H1 (cell line): ENCODE measurements around the gene KCP. TPM values are rescaled to one million over a fixed set of nuclear protein-coding genes. Genes with fewer than 3 reads are reported as not detected.
A peak's percentile ranks its signal among the peaks of the same experiment; 100 is the strongest.

Experiments used
- CTCF ChIA-PET: fragments of 300-600 bp; sonication (Branson Sonifier 250); formaldehyde crosslinking; loops from one replicate; lab custom pipeline; 2021; ENCODE audit not compliant: partially characterized antibody; lab: Charles Lee
- POLR2A ChIA-PET: fragments of 300-600 bp; sonication (Branson Sonifier 250); formaldehyde crosslinking; loops from one replicate; lab custom pipeline; 2021; ENCODE audit warnings: inconsistent platforms; ENCODE audit not compliant: partially characterized antibody; lab: Charles Lee
- DNase-seq, 2 experiments: peaks; one replicate each; pipeline versions ENCODE4 v3.0.0 to v3.0.0-alpha.2; 2010 to 2022; ENCODE audit warnings: low spot score in 2 of 2, low read depth in 1 of 2, mixed read lengths in 1 of 2
- FAIRE-seq: peaks from 2 replicates; lab custom pipeline; 2011; peaks lifted over from hg19 to GRCh38; lab: Jason Lieb, UNC
- H2AFZ ChIP-seq: 2 replicates; pipeline ENCODE4 v1.8.1; 2012; ENCODE audit warnings: low read length, inconsistent platforms
- H2AK5ac ChIP-seq: 2 replicates; pipeline ENCODE4 v1.6.1; 2013; ENCODE audit warnings: low read depth, low read length
- H2BK120ac ChIP-seq: replicated peaks from 2 replicates; pipeline ENCODE3; 2013; ENCODE audit warnings: low read depth, low read length, inconsistent platforms
- H2BK12ac ChIP-seq: 2 replicates; pipeline ENCODE4 v1.6.1; 2013; ENCODE audit warnings: low read depth, low read length
- H2BK15ac ChIP-seq: 2 replicates; pipeline ENCODE4 v1.6.1; 2013; ENCODE audit warnings: low read length
- H2BK20ac ChIP-seq: 2 replicates; pipeline ENCODE4 v1.6.1; 2013; ENCODE audit warnings: low read length
- H2BK5ac ChIP-seq: 2 replicates; pipeline ENCODE4 v1.6.1; 2013; ENCODE audit warnings: low read depth, low read length
- H3K14ac ChIP-seq: 2 replicates; pipeline ENCODE4 v1.6.1; 2013; ENCODE audit warnings: inconsistent platforms; ENCODE audit not compliant: insufficient read length
- H3K18ac ChIP-seq: 2 replicates; pipeline ENCODE4 v1.6.1; 2013; ENCODE audit warnings: low read length; ENCODE audit errors: extremely low read depth
- H3K23ac ChIP-seq: 2 replicates; pipeline ENCODE4 v1.6.1; 2013; ENCODE audit warnings: inconsistent platforms; ENCODE audit not compliant: insufficient read length
- H3K23me2 ChIP-seq: 2 replicates; pipeline ENCODE4 v1.6.1; 2013; ENCODE audit warnings: low read depth, low read length
- H3K27ac ChIP-seq: 2 replicates; pipeline ENCODE4 v1.6.1; 2011; ENCODE audit warnings: low read depth, low read length, inconsistent platforms
- H3K27me3 ChIP-seq, 4 experiments: replicated peaks in 1 of 4; 1 replicate in 1 of 4; 2 replicates in 3 of 4; pipeline versions ENCODE4 v1.6.1 to v1.8.1; 2011 to 2013; ENCODE audit warnings: low read length in 3 of 4, mild to moderate bottlenecking in 3 of 4, inconsistent platforms in 2 of 4, mixed read lengths in 2 of 4, moderate library complexity in 1 of 4; ENCODE audit not compliant: control insufficient read depth in 3 of 4, insufficient read depth in 3 of 4; ENCODE audit errors: extremely low read depth in 1 of 4
- H3K36me3 ChIP-seq, 4 experiments: 2 replicates each; pipeline versions ENCODE4 v1.6.1 to v1.8.1; 2011 to 2013; ENCODE audit warnings: mild to moderate bottlenecking in 4 of 4, low read length in 3 of 4, moderate library complexity in 2 of 4, control low read depth in 1 of 4, inconsistent platforms in 1 of 4; ENCODE audit not compliant: insufficient read depth in 4 of 4, control insufficient read depth in 2 of 4
- H3K4ac ChIP-seq: replicated peaks from 2 replicates; pipeline ENCODE3; 2013; ENCODE audit warnings: low read length, low read depth, mixed read lengths, inconsistent platforms; ENCODE audit not compliant: insufficient read length
- H3K4me1 ChIP-seq, 4 experiments: replicated peaks in 1 of 4; 1 replicate in 1 of 4; 2 replicates in 3 of 4; pipeline versions ENCODE4 v1.6.1 to v1.8.1; 2011 to 2013; ENCODE audit warnings: low read length in 3 of 4, inconsistent platforms in 2 of 4, mixed read lengths in 1 of 4; ENCODE audit not compliant: insufficient read depth in 4 of 4, control insufficient read depth in 3 of 4
- H3K4me2 ChIP-seq, 2 experiments: 2 replicates each; pipeline versions ENCODE4 v1.6.1 to v1.8.1; 2011 to 2013; ENCODE audit warnings: low read depth in 2 of 2, low read length in 2 of 2, control low read depth in 1 of 2, inconsistent platforms in 1 of 2, mild to moderate bottlenecking in 1 of 2; ENCODE audit not compliant: insufficient read depth in 1 of 2
- H3K4me3 ChIP-seq, 4 experiments: fragments of 200-600, 300-600 bp in 1 of 4; sonication (generic), shearing (Covaris generic), sonication (Bioruptor Twin) in 1 of 4; 2 replicates each; pipeline versions ENCODE4 v1.5.1 to v1.8.1; 2011 to 2016; ENCODE audit warnings: low read length in 4 of 4, low read depth in 3 of 4, control low read depth in 2 of 4, inconsistent platforms in 2 of 4, mild to moderate bottlenecking in 2 of 4, mixed read lengths in 1 of 4, moderate library complexity in 1 of 4; ENCODE audit not compliant: insufficient read depth in 2 of 4; ENCODE audit errors: extremely low read depth in 1 of 4
- H3K56ac ChIP-seq: replicated peaks from 2 replicates; pipeline ENCODE3; 2013; ENCODE audit warnings: low read depth, mild to moderate bottlenecking, mixed read lengths, low read length, inconsistent platforms; ENCODE audit not compliant: insufficient read length
- H3K79me1 ChIP-seq: 2 replicates; pipeline ENCODE4 v1.6.1; 2013; ENCODE audit warnings: low read depth, low read length, control low read depth
- H3K79me2 ChIP-seq, 2 experiments: 2 replicates each; pipeline versions ENCODE4 v1.6.1 to v1.8.1; 2012 to 2013; ENCODE audit warnings: low read length in 2 of 2, mild to moderate bottlenecking in 2 of 2, inconsistent platforms in 1 of 2; ENCODE audit not compliant: insufficient read depth in 2 of 2, control insufficient read depth in 1 of 2
- H3K9ac ChIP-seq, 4 experiments: replicated peaks in 1 of 4; 1 replicate in 1 of 4; 2 replicates in 3 of 4; pipeline versions ENCODE4 v1.6.1 to v1.8.1; 2011 to 2013; ENCODE audit warnings: low read depth in 3 of 4, low read length in 3 of 4, control low read depth in 2 of 4, mild to moderate bottlenecking in 2 of 4, moderate library complexity in 2 of 4, inconsistent platforms in 1 of 4; ENCODE audit errors: extremely low read depth in 1 of 4
- H3K9me3 ChIP-seq, 2 experiments: 2 replicates each; pipeline versions ENCODE4 v1.6.1 to v1.8.1; 2012 to 2013; ENCODE audit warnings: mild to moderate bottlenecking in 2 of 2, moderate library complexity in 2 of 2, control low read depth in 1 of 2, inconsistent platforms in 1 of 2, low read depth in 1 of 2, low read length in 1 of 2, mixed read lengths in 1 of 2; ENCODE audit not compliant: insufficient read depth in 2 of 2
- H4K20me1 ChIP-seq, 2 experiments: replicated peaks in 1 of 2; 2 replicates each; pipeline versions ENCODE3 to v1.8.1; 2011 to 2013; ENCODE audit warnings: inconsistent platforms in 2 of 2, low read length in 2 of 2, mild to moderate bottlenecking in 1 of 2; ENCODE audit not compliant: insufficient read depth in 2 of 2, control insufficient read depth in 1 of 2
- H4K5ac ChIP-seq: 2 replicates; pipeline ENCODE4 v1.6.1; 2013; ENCODE audit warnings: low read length, low read depth, mixed read lengths, inconsistent platforms; ENCODE audit not compliant: insufficient read length
- H4K8ac ChIP-seq: 2 replicates; pipeline ENCODE4 v1.8.0; 2013; ENCODE audit warnings: mild to moderate bottlenecking, moderate library complexity, low read length, inconsistent platforms; ENCODE audit not compliant: insufficient read depth; ENCODE audit errors: extremely low read depth
- H4K91ac ChIP-seq: replicated peaks from 2 replicates; pipeline ENCODE3; 2013; ENCODE audit warnings: low read length, mixed read lengths, inconsistent platforms; ENCODE audit not compliant: insufficient read length
- BACH1 ChIP-seq: IDR thresholded peaks from 2 replicates; pipeline ENCODE4 v1.6.1; 2012; ENCODE audit warnings: low read length, improper control_type of control experiment
- BCL11A ChIP-seq, 2 experiments: IDR thresholded peaks; one replicate each; pipeline ENCODE4 v1.6.1; 2011; ENCODE audit warnings: low read depth in 2 of 2, low read length in 2 of 2, mild to moderate bottlenecking in 2 of 2
- GABPA ChIP-seq: IDR thresholded peaks from 2 replicates; pipeline ENCODE4 v1.6.1; 2011; ENCODE audit warnings: mild to moderate bottlenecking, low read length, moderate library complexity, borderline replicate concordance; ENCODE audit not compliant: insufficient read depth
- MAX ChIP-seq: IDR thresholded peaks from 2 replicates; pipeline ENCODE4 v1.6.1; 2012; ENCODE audit warnings: inconsistent platforms
- POU5F1 ChIP-seq: IDR thresholded peaks from 2 replicates; pipeline ENCODE4 v1.6.1; 2011; ENCODE audit warnings: low read depth, mild to moderate bottlenecking, low read length, moderate library complexity
- RNF2 ChIP-seq: fragments of 200-900, 300-1000 bp; sonication (generic); IDR thresholded peaks from 2 replicates; pipeline ENCODE4 v1.7.1; 2016; ENCODE audit warnings: borderline replicate concordance, low read depth, mild to moderate bottlenecking, antibody characterized with exemption, low read length; ENCODE audit not compliant: poor library complexity, severe bottlenecking; ENCODE audit errors: missing control alignments
- RXRA ChIP-seq: IDR thresholded peaks from 2 replicates; pipeline ENCODE4 v1.6.1; 2011; ENCODE audit warnings: low read depth, mild to moderate bottlenecking, low read length, moderate library complexity; ENCODE audit not compliant: insufficient read depth
- WGBS, 2 experiments: shearing (Covaris generic) in 1 of 2; methylation state at CpG; one replicate each; pipeline versions ENCODE4 v1.1.6 to v1.1.7; 2013 to 2015; ENCODE audit warnings: low lambda C conversion rate in 2 of 2, mixed read lengths in 2 of 2, inconsistent platforms in 1 of 2, low coverage in 1 of 2, missing lambda C conversion rate in 1 of 2; ENCODE audit not compliant: insufficient replicate concordance in 2 of 2, insufficient coverage in 1 of 2, insufficient read length in 1 of 2; ENCODE audit errors: extremely low coverage in 1 of 2, missing lambda C conversion rate in 1 of 2; 5-methylcytosine and 5-hydroxymethylcytosine counted together
- polyA plus RNA-seq, 7 experiments: library from polyadenylated mRNA; depleted of rRNA in 3 of 7; stranded (reverse) in 5 of 7; unstranded in 2 of 7; fragments of >200 nt in 5 of 7; fragments of 200-250 nt in 2 of 7; gene quantifications; 1 replicate in 5 of 7; 2 replicates in 1 of 7; 4 replicates in 1 of 7; pipeline versions ENCODE4 v1.2.1 to v1.2.3, GENCODE V29; 2011 to 2013; ENCODE audit warnings: missing spikeins in 2 of 7, mixed read lengths in 2 of 7
- total RNA-seq: library from RNA; stranded (reverse); fragmentation: NEBNext Ultra II Directional; extraction: Animal tissue kit (Norgen Biotek cat#: 25700); gene quantifications from 2 replicates; pipeline ENCODE4 v1.2.1, GENCODE V29; 2021
- TF ChIP-seq, protein P1 (sequence below): IDR thresholded peaks from 2 replicates; pipeline ENCODE4 v1.6.1; 2011; ENCODE audit warnings: low read length, improper control_type of control experiment

The KCP gene
- total and polyA plus RNA-seq, 2 of the 8 experiments (the other 6 are each of a cell fraction or from before 2014, with no cell fraction given), result 1.3 to 2.0 TPM

DNA sequence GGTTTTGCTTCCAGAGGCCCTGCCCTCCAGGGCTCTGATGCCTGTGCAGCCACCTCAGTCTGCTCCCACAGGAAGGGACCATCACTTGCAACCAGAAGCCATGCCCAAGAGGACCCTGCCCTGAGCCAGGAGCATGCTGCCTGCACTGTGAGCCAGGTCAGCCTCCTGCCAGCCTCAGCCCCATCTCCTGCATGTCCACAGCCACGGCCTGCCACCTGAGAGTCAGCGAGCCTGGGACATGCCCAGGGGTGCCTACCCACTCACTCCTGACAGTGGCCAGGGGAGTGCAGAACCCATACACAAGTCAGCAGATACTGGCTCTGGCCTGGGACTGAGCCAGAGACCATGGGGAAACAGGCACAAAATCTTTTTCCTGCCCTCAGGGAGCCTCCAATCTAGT, 6.6 kb upstream of the KCP start:
- Histone ChIP-seq H2BK15ac (no peak overlapping the region), H4K20me1 (peaks cover 0 to 1% of the 10 kb centered on the region in 2 experiments), H2BK5ac (no peak overlapping the region), H3K36me3 (no peaks in the 10 kb centered on the region), H3K14ac (no peak overlapping the region), H3K27me3 (peaks cover 27 to 45% (median 37%) of the 10 kb centered on the region in 4 experiments), H3K4me2 (no peak overlapping the region; a peak in 1 of 4 replicates), H3K4ac (no peak overlapping the region), H4K91ac (no peak overlapping the region), H3K79me2 (no peaks in the 10 kb centered on the region), H2BK12ac (no peak overlapping the region), H2AFZ (no peak overlapping the region), H3K23me2 (peaks cover 5% of the 10 kb centered on the region; the same call in 1 of the 2 replicates), H3K9me3 (no peaks in the 10 kb centered on the region), H2BK120ac (no peak overlapping the region), H3K23ac (no peak overlapping the region), H3K56ac (no peak overlapping the region), H3K27ac (no peak overlapping the region), H4K8ac (no peak overlapping the region), H2AK5ac (no peak overlapping the region), H2BK20ac (no peak overlapping the region), H3K79me1 (no peaks in the 10 kb centered on the region), H3K18ac (no peak overlapping the region), H3K4me3 (no peak overlapping the region), H4K5ac (no peak overlapping the region), H3K9ac (no peak overlapping the region), H3K4me1 (peaks cover 1 to 20% (median 4%) of the 10 kb centered on the region in 4 experiments; a peak in 5 of 7 replicates)
- DNase-seq, result peak in 1 of 2 experiments; percentile 42
- ChIA-PET POLR2A (no interaction called here), CTCF (interaction anchor here (0.6 to 2.4 kb wide), 7 partner anchors 9 to 1979 kb away, joined by 3 to 7 read pairs (median 5); no protein-coding TSS in a partner anchor)
- no peak for FAIRE-seq
- WGBS, 2 experiments, result 88% methylated on average over 2 of the region's 2 CpGs; no CpG with 5 or more reads in 1 of the 2 experiments
- no peak for TF ChIP-seq POU5F1
- no peak for TF ChIP-seq RNF2
- no peak for TF ChIP-seq MAX
- no peak for TF ChIP-seq BCL11A (IDR thresholded peaks at IDR 0.05; ENCODE audit: low read depth in 2 of 2, low read length in 2 of 2)
- TF ChIP-seq, protein P1, sequence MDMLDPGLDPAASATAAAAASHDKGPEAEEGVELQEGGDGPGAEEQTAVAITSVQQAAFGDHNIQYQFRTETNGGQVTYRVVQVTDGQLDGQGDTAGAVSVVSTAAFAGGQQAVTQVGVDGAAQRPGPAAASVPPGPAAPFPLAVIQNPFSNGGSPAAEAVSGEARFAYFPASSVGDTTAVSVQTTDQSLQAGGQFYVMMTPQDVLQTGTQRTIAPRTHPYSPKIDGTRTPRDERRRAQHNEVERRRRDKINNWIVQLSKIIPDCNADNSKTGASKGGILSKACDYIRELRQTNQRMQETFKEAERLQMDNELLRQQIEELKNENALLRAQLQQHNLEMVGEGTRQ, result no peak
- TF ChIP-seq RXRA, result no peak
- TF ChIP-seq BACH1, result no peak
- no peak for TF ChIP-seq GABPA
